H1 (cell line): ENCODE data around the gene TEX55. TPM values are rescaled to one million over a fixed set of nuclear protein-coding genes. Genes with fewer than 3 reads are reported as not detected.

ENCODE experiments used
- CTCF ChIA-PET: fragments of 300-600 bp; sonication (Branson Sonifier 250); formaldehyde crosslinking; loops from one replicate; lab custom pipeline; 2021; ENCODE audit not compliant: partially characterized antibody; lab: Charles Lee
- POLR2A ChIA-PET: fragments of 300-600 bp; sonication (Branson Sonifier 250); formaldehyde crosslinking; loops from one replicate; lab custom pipeline; 2021; ENCODE audit warnings: inconsistent platforms; ENCODE audit not compliant: partially characterized antibody; lab: Charles Lee
- DNase-seq, 2 experiments: peaks; one replicate each; pipeline versions ENCODE4 v3.0.0 to v3.0.0-alpha.2; 2010 to 2022; ENCODE audit warnings: low spot score in 2 of 2, low read depth in 1 of 2, mixed read lengths in 1 of 2
- FAIRE-seq: peaks from 2 replicates; lab custom pipeline; 2011; peaks lifted over from hg19 to GRCh38; lab: Jason Lieb, UNC
- H2AFZ ChIP-seq: 2 replicates; pipeline ENCODE4 v1.8.1; 2012; ENCODE audit warnings: low read length, inconsistent platforms
- H2AK5ac ChIP-seq: 2 replicates; pipeline ENCODE4 v1.6.1; 2013; ENCODE audit warnings: low read depth, low read length
- H2BK120ac ChIP-seq: replicated peaks from 2 replicates; pipeline ENCODE3; 2013; ENCODE audit warnings: low read depth, low read length, inconsistent platforms
- H2BK12ac ChIP-seq: 2 replicates; pipeline ENCODE4 v1.6.1; 2013; ENCODE audit warnings: low read depth, low read length
- H2BK15ac ChIP-seq: 2 replicates; pipeline ENCODE4 v1.6.1; 2013; ENCODE audit warnings: low read length
- H2BK20ac ChIP-seq: 2 replicates; pipeline ENCODE4 v1.6.1; 2013; ENCODE audit warnings: low read length
- H2BK5ac ChIP-seq: 2 replicates; pipeline ENCODE4 v1.6.1; 2013; ENCODE audit warnings: low read depth, low read length
- H3K14ac ChIP-seq: 2 replicates; pipeline ENCODE4 v1.6.1; 2013; ENCODE audit warnings: inconsistent platforms; ENCODE audit not compliant: insufficient read length
- H3K18ac ChIP-seq: 2 replicates; pipeline ENCODE4 v1.6.1; 2013; ENCODE audit warnings: low read length; ENCODE audit errors: extremely low read depth
- H3K23ac ChIP-seq: 2 replicates; pipeline ENCODE4 v1.6.1; 2013; ENCODE audit warnings: inconsistent platforms; ENCODE audit not compliant: insufficient read length
- H3K23me2 ChIP-seq: 2 replicates; pipeline ENCODE4 v1.6.1; 2013; ENCODE audit warnings: low read depth, low read length
- H3K27ac ChIP-seq: 2 replicates; pipeline ENCODE4 v1.6.1; 2011; ENCODE audit warnings: low read depth, low read length, inconsistent platforms
- H3K27me3 ChIP-seq, 4 experiments: replicated peaks in 1 of 4; 1 replicate in 1 of 4; 2 replicates in 3 of 4; pipeline versions ENCODE4 v1.6.1 to v1.8.1; 2011 to 2013; ENCODE audit warnings: low read length in 3 of 4, mild to moderate bottlenecking in 3 of 4, inconsistent platforms in 2 of 4, mixed read lengths in 2 of 4, moderate library complexity in 1 of 4; ENCODE audit not compliant: control insufficient read depth in 3 of 4, insufficient read depth in 3 of 4; ENCODE audit errors: extremely low read depth in 1 of 4
- H3K36me3 ChIP-seq, 4 experiments: 2 replicates each; pipeline versions ENCODE4 v1.6.1 to v1.8.1; 2011 to 2013; ENCODE audit warnings: mild to moderate bottlenecking in 4 of 4, low read length in 3 of 4, moderate library complexity in 2 of 4, control low read depth in 1 of 4, inconsistent platforms in 1 of 4; ENCODE audit not compliant: insufficient read depth in 4 of 4, control insufficient read depth in 2 of 4
- H3K4ac ChIP-seq: replicated peaks from 2 replicates; pipeline ENCODE3; 2013; ENCODE audit warnings: low read length, low read depth, mixed read lengths, inconsistent platforms; ENCODE audit not compliant: insufficient read length
- H3K4me1 ChIP-seq, 4 experiments: replicated peaks in 1 of 4; 1 replicate in 1 of 4; 2 replicates in 3 of 4; pipeline versions ENCODE4 v1.6.1 to v1.8.1; 2011 to 2013; ENCODE audit warnings: low read length in 3 of 4, inconsistent platforms in 2 of 4, mixed read lengths in 1 of 4; ENCODE audit not compliant: insufficient read depth in 4 of 4, control insufficient read depth in 3 of 4
- H3K4me2 ChIP-seq, 2 experiments: 2 replicates each; pipeline versions ENCODE4 v1.6.1 to v1.8.1; 2011 to 2013; ENCODE audit warnings: low read depth in 2 of 2, low read length in 2 of 2, control low read depth in 1 of 2, inconsistent platforms in 1 of 2, mild to moderate bottlenecking in 1 of 2; ENCODE audit not compliant: insufficient read depth in 1 of 2
- H3K4me3 ChIP-seq, 4 experiments: fragments of 200-600, 300-600 bp in 1 of 4; sonication (generic), shearing (Covaris generic), sonication (Bioruptor Twin) in 1 of 4; 2 replicates each; pipeline versions ENCODE4 v1.5.1 to v1.8.1; 2011 to 2016; ENCODE audit warnings: low read length in 4 of 4, low read depth in 3 of 4, control low read depth in 2 of 4, inconsistent platforms in 2 of 4, mild to moderate bottlenecking in 2 of 4, mixed read lengths in 1 of 4, moderate library complexity in 1 of 4; ENCODE audit not compliant: insufficient read depth in 2 of 4; ENCODE audit errors: extremely low read depth in 1 of 4
- H3K56ac ChIP-seq: replicated peaks from 2 replicates; pipeline ENCODE3; 2013; ENCODE audit warnings: low read depth, mild to moderate bottlenecking, mixed read lengths, low read length, inconsistent platforms; ENCODE audit not compliant: insufficient read length
- H3K79me1 ChIP-seq: 2 replicates; pipeline ENCODE4 v1.6.1; 2013; ENCODE audit warnings: low read depth, low read length, control low read depth
- H3K79me2 ChIP-seq, 2 experiments: 2 replicates each; pipeline versions ENCODE4 v1.6.1 to v1.8.1; 2012 to 2013; ENCODE audit warnings: low read length in 2 of 2, mild to moderate bottlenecking in 2 of 2, inconsistent platforms in 1 of 2; ENCODE audit not compliant: insufficient read depth in 2 of 2, control insufficient read depth in 1 of 2
- H3K9ac ChIP-seq, 4 experiments: replicated peaks in 1 of 4; 1 replicate in 1 of 4; 2 replicates in 3 of 4; pipeline versions ENCODE4 v1.6.1 to v1.8.1; 2011 to 2013; ENCODE audit warnings: low read depth in 3 of 4, low read length in 3 of 4, control low read depth in 2 of 4, mild to moderate bottlenecking in 2 of 4, moderate library complexity in 2 of 4, inconsistent platforms in 1 of 4; ENCODE audit errors: extremely low read depth in 1 of 4
- H3K9me3 ChIP-seq, 2 experiments: 2 replicates each; pipeline versions ENCODE4 v1.6.1 to v1.8.1; 2012 to 2013; ENCODE audit warnings: mild to moderate bottlenecking in 2 of 2, moderate library complexity in 2 of 2, control low read depth in 1 of 2, inconsistent platforms in 1 of 2, low read depth in 1 of 2, low read length in 1 of 2, mixed read lengths in 1 of 2; ENCODE audit not compliant: insufficient read depth in 2 of 2
- H4K20me1 ChIP-seq, 2 experiments: replicated peaks in 1 of 2; 2 replicates each; pipeline versions ENCODE3 to v1.8.1; 2011 to 2013; ENCODE audit warnings: inconsistent platforms in 2 of 2, low read length in 2 of 2, mild to moderate bottlenecking in 1 of 2; ENCODE audit not compliant: insufficient read depth in 2 of 2, control insufficient read depth in 1 of 2
- H4K5ac ChIP-seq: 2 replicates; pipeline ENCODE4 v1.6.1; 2013; ENCODE audit warnings: low read length, low read depth, mixed read lengths, inconsistent platforms; ENCODE audit not compliant: insufficient read length
- H4K8ac ChIP-seq: 2 replicates; pipeline ENCODE4 v1.8.0; 2013; ENCODE audit warnings: mild to moderate bottlenecking, moderate library complexity, low read length, inconsistent platforms; ENCODE audit not compliant: insufficient read depth; ENCODE audit errors: extremely low read depth
- H4K91ac ChIP-seq: replicated peaks from 2 replicates; pipeline ENCODE3; 2013; ENCODE audit warnings: low read length, mixed read lengths, inconsistent platforms; ENCODE audit not compliant: insufficient read length
- ASH2L ChIP-seq: fragments of 200-600, 300-600 bp; sonication (generic); IDR thresholded peaks from one replicate; pipeline ENCODE4 v1.7.1; 2017; ENCODE audit warnings: low read length
- BRCA1 ChIP-seq: IDR thresholded peaks from 2 replicates; pipeline ENCODE4 v1.6.1; 2012; ENCODE audit warnings: low read depth, low read length, improper control_type of control experiment
- CEBPB ChIP-seq: IDR thresholded peaks from 2 replicates; pipeline ENCODE4 v1.6.1; 2012; ENCODE audit warnings: low read depth, low read length
- CHD1 ChIP-seq: IDR thresholded peaks from 2 replicates; pipeline ENCODE4 v1.6.1; 2012; ENCODE audit warnings: low read depth, low read length, improper control_type of control experiment
- E2F6 ChIP-seq: IDR thresholded peaks from 2 replicates; pipeline ENCODE4 v1.6.1; 2012; ENCODE audit warnings: inconsistent platforms
- GABPA ChIP-seq: IDR thresholded peaks from 2 replicates; pipeline ENCODE4 v1.6.1; 2011; ENCODE audit warnings: mild to moderate bottlenecking, low read length, moderate library complexity, borderline replicate concordance; ENCODE audit not compliant: insufficient read depth
- KDM5A ChIP-seq: fragments of 200-600 bp; IDR thresholded peaks from 2 replicates; pipeline ENCODE4 v1.7.1; 2012; ENCODE audit warnings: mild to moderate bottlenecking, low read length, inconsistent platforms, mixed read lengths
- POLR2A ChIP-seq, 2 experiments: IDR thresholded peaks; 1 replicate in 1 of 2; 2 replicates in 1 of 2; pipeline ENCODE4 v1.6.1; 2011; ENCODE audit warnings: low read depth in 2 of 2, low read length in 2 of 2, mild to moderate bottlenecking in 2 of 2; ENCODE audit errors: control extremely low read depth in 1 of 2
- RBBP5 ChIP-seq: IDR thresholded peaks from 2 replicates; pipeline ENCODE4 v1.7.1; 2012; ENCODE audit warnings: low read depth, mild to moderate bottlenecking, inconsistent platforms, low read length, moderate library complexity, borderline replicate concordance
- SIX5 ChIP-seq: IDR thresholded peaks from 2 replicates; pipeline ENCODE4 v1.6.1; 2011; ENCODE audit warnings: mild to moderate bottlenecking, low read depth, low read length
- SP1 ChIP-seq: IDR thresholded peaks from 2 replicates; pipeline ENCODE4 v1.6.1; 2011; ENCODE audit warnings: low read depth, low read length
- SRF ChIP-seq: IDR thresholded peaks from 2 replicates; pipeline ENCODE4 v1.6.1; 2011; ENCODE audit warnings: mild to moderate bottlenecking, low read depth, low read length, moderate library complexity
- TCF12 ChIP-seq: IDR thresholded peaks from 2 replicates; pipeline ENCODE4 v1.6.1; 2011; ENCODE audit warnings: low read depth, mild to moderate bottlenecking, low read length
- WGBS, 2 experiments: shearing (Covaris generic) in 1 of 2; methylation state at CpG; one replicate each; pipeline versions ENCODE4 v1.1.6 to v1.1.7; 2013 to 2015; ENCODE audit warnings: low lambda C conversion rate in 2 of 2, mixed read lengths in 2 of 2, inconsistent platforms in 1 of 2, low coverage in 1 of 2, missing lambda C conversion rate in 1 of 2; ENCODE audit not compliant: insufficient replicate concordance in 2 of 2, insufficient coverage in 1 of 2, insufficient read length in 1 of 2; ENCODE audit errors: extremely low coverage in 1 of 2, missing lambda C conversion rate in 1 of 2; 5-methylcytosine and 5-hydroxymethylcytosine counted together
- polyA plus RNA-seq, 7 experiments: library from polyadenylated mRNA; depleted of rRNA in 3 of 7; stranded (reverse) in 5 of 7; unstranded in 2 of 7; fragments of >200 nt in 5 of 7; fragments of 200-250 nt in 2 of 7; gene quantifications; 1 replicate in 5 of 7; 2 replicates in 1 of 7; 4 replicates in 1 of 7; pipeline versions ENCODE4 v1.2.1 to v1.2.3, GENCODE V29; 2011 to 2013; ENCODE audit warnings: missing spikeins in 2 of 7, mixed read lengths in 2 of 7
- total RNA-seq: library from RNA; stranded (reverse); fragmentation: NEBNext Ultra II Directional; extraction: Animal tissue kit (Norgen Biotek cat#: 25700); gene quantifications from 2 replicates; pipeline ENCODE4 v1.2.1, GENCODE V29; 2021

The TEX55 gene
- total and polyA plus RNA-seq, 2 of the 8 experiments (the other 6 are each of a cell fraction or from before 2014, with no cell fraction given), result not detected

- CTCF ChIA-PET, result no interaction called here
- no peak overlapping the region for H2BK5ac ChIP-seq
- no peaks in the 10 kb centered on the region for H4K20me1 ChIP-seq
- no peak overlapping the region for H3K23ac ChIP-seq
- no peak overlapping the region for H2AK5ac ChIP-seq
- no peak overlapping the region for H3K4me2 ChIP-seq
- no peak overlapping the region for H2BK12ac ChIP-seq
- no peak overlapping the region for H2BK20ac ChIP-seq
- no peaks in the 10 kb centered on the region for H3K9me3 ChIP-seq
- no peaks in the 10 kb centered on the region for H3K36me3 ChIP-seq
- no peaks in the 10 kb centered on the region for H3K23me2 ChIP-seq
- H4K8ac ChIP-seq, result no peak overlapping the region
- 90% methylated on average over 10 of the region's 10 CpGs; no CpG with 5 or more reads in 1 of the 2 experiments for WGBS, 2 experiments
- no peak overlapping the region for H2BK120ac ChIP-seq
- H3K18ac ChIP-seq, result no peak overlapping the region
- no peak overlapping the region for H3K27ac ChIP-seq
- no peaks in the 10 kb centered on the region for H3K27me3 ChIP-seq
- H3K79me2 ChIP-seq, result no peaks in the 10 kb centered on the region
- DNase-seq (no peak), FAIRE-seq (no peak)
- H4K91ac ChIP-seq, result no peak overlapping the region
- H3K79me1 ChIP-seq, result no peaks in the 10 kb centered on the region
- no peak overlapping the region for H3K4ac ChIP-seq
- no peak overlapping the region for H3K14ac ChIP-seq
- peaks cover 0 to 1% (median 0%) of the 10 kb centered on the region in 4 experiments; a peak in 1 of 7 replicates for H3K4me1 ChIP-seq
- POLR2A ChIA-PET, result no interaction called here
- H4K5ac ChIP-seq, result no peak overlapping the region
- no peak overlapping the region for H2AFZ ChIP-seq
- no peak overlapping the region for H3K56ac ChIP-seq
- H3K4me3 ChIP-seq, result no peak overlapping the region
- H3K9ac ChIP-seq, result no peak overlapping the region
- H2BK15ac ChIP-seq, result no peak overlapping the region
- TF ChIP-seq KDM5A, result no peak
- no peak for TF ChIP-seq E2F6
- TF ChIP-seq SIX5, result no peak
- TF ChIP-seq POLR2A (IDR thresholded peaks at IDR 0.05; ENCODE audit: control extremely low read depth in 1 of 2, low read depth in 2 of 2, low read length in 2 of 2), result no peak
- no peak for TF ChIP-seq BRCA1
- TF ChIP-seq GABPA, result no peak
- no peak for TF ChIP-seq TCF12
- TF ChIP-seq SRF, result no peak
- TF ChIP-seq ASH2L, result no peak
- no peak for TF ChIP-seq CHD1
- TF ChIP-seq RBBP5, result no peak
- TF ChIP-seq CEBPB, result no peak
- TF ChIP-seq SP1, result no peak
Measured at GRCh38 chr3:119175872-119176756, 30.1 kb downstream of the TEX55 start.
